CD4-positive, alpha-beta T cell (primary cell): Measurements from ENCODE around the gene CLSTN1. TPM values are rescaled to one million over a fixed set of nuclear protein-coding genes. Genes with fewer than 3 reads are reported as not detected.

Source experiments
- ATAC-seq: fragments of 200-7000 bp; cut with Tn5 transposase; one replicate; pipeline ENCODE4 v1.10.0; 2022; ENCODE audit warnings: mild to moderate bottlenecking; ENCODE audit not compliant: poor library complexity
- CTCF ChIA-PET: fragments of 350-600 bp; sonication (Branson Sonifier 250); formaldehyde crosslinking; loops from one replicate; lab custom pipeline; 2021; ENCODE audit warnings: antibody characterized with exemption, inconsistent platforms; lab: Charles Lee
- POLR2A ChIA-PET: fragments of 350-600 bp; sonication (Branson Sonifier 250); formaldehyde crosslinking; loops from one replicate; lab custom pipeline; 2021; ENCODE audit warnings: antibody characterized with exemption, inconsistent platforms; lab: Charles Lee
- DNase-seq, 14 experiments: peaks; one replicate each; pipeline ENCODE4 v3.0.0-alpha.2; 2013 to 2020; ENCODE audit warnings: mixed read lengths in 2 of 14
- H3K27ac ChIP-seq, 2 donors: one replicate each; pipeline versions ENCODE4 v1.5.1 to v1.7.0; 2013; ENCODE audit warnings: low read length in 2 of 2, low read depth in 1 of 2, mild to moderate bottlenecking in 1 of 2
- H3K27me3 ChIP-seq, 2 experiments: 1 replicate in 1 of 2; 2 replicates in 1 of 2; pipeline versions ENCODE4 v1.6.1 to v1.7.0; 2013; ENCODE audit warnings: low read length in 2 of 2, control low read depth in 1 of 2, mild to moderate bottlenecking in 1 of 2, moderate library complexity in 1 of 2; ENCODE audit not compliant: insufficient read depth in 2 of 2, control insufficient read depth in 1 of 2
- H3K36me3 ChIP-seq: one replicate; pipeline ENCODE4 v1.6.1; 2013; ENCODE audit warnings: low read length, control low read depth; ENCODE audit not compliant: insufficient read depth
- H3K4me1 ChIP-seq: one replicate; pipeline ENCODE4 v1.6.1; 2013; ENCODE audit warnings: low read length, control low read depth; ENCODE audit not compliant: insufficient read depth
- H3K4me3 ChIP-seq: one replicate; pipeline ENCODE4 v1.5.1; 2013; ENCODE audit warnings: mild to moderate bottlenecking, low read length, moderate library complexity
- H3K9me3 ChIP-seq, 2 experiments: 1 replicate in 1 of 2; 2 replicates in 1 of 2; pipeline versions ENCODE4 v1.6.1 to v1.7.0; 2013; ENCODE audit warnings: low read length in 2 of 2, mild to moderate bottlenecking in 2 of 2, control low read depth in 1 of 2, moderate library complexity in 1 of 2; ENCODE audit not compliant: control insufficient read depth in 1 of 2, insufficient read depth in 1 of 2
- H3K27ac Mint-ChIP-seq: one replicate; pipeline ENCODE4 v1.8.0; 2020; ENCODE audit warnings: mixed read lengths
- H3K27me3 Mint-ChIP-seq: one replicate; pipeline ENCODE4 v1.8.0; 2021; ENCODE audit warnings: mixed read lengths
- H3K36me3 Mint-ChIP-seq: one replicate; pipeline ENCODE4 v1.8.0; 2021; ENCODE audit warnings: low read depth, mixed read lengths
- H3K4me1 Mint-ChIP-seq: one replicate; pipeline ENCODE4 v1.8.0; 2021; ENCODE audit warnings: low read depth, mixed read lengths
- H3K4me3 Mint-ChIP-seq: one replicate; pipeline ENCODE4 v1.8.0; 2020; ENCODE audit warnings: mild to moderate bottlenecking, mixed read lengths
- H3K9me3 Mint-ChIP-seq: one replicate; pipeline ENCODE4 v1.8.0; 2020; ENCODE audit warnings: mixed read lengths
- intact Hi-C, 2 experiments: fragments of 100-400 bp; cut with DNase I in 1 of 2; cut with micrococcal nuclease in 1 of 2; formaldehyde crosslinking; loops; one replicate each; pipeline versions ENCODE4 v1.15.1 to v1.9.0; 2023 to 2025; cut with DNase I, micrococcal nuclease
- total RNA-seq, 174 experiments: library from RNA in 2 of 174; stranded (reverse) in 2 of 174; gene quantifications; one replicate each; pipeline ENCODE4 v1.2.3 and lab custom pipeline; 2021 to 2026
- TF ChIP-seq, protein P1 (sequence below): fragments of 200-600 bp; IDR thresholded peaks from one replicate; pipeline ENCODE4 v1.8.0; 2022; ENCODE audit warnings: antibody characterized with exemption, mild to moderate bottlenecking

CLSTN1 gene
- total RNA-seq, 2 experiments from 2014 or later = 66.8 to 68.1 TPM

DNA sequence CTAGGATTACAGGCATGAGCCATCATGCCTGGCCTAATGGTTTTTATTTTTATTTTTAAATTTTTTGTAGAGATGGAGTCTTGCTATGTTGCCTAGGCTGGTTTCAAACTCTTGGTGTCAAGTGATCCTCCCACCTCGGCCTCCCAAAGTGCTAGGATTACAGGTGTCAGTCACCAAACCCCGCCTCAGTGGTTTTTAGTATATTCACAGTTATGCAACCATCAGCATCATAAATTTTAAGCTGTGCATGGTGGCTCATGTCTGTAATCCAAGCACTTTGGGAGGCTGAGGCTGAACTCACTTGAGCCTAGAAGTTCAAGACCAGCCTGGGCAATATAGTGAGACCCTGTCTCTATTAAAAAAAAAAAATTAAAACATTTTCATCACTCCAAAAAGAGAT lies 143.7 kb downstream of the CLSTN1 start:
- ChIA-PET CTCF (interaction anchor here (0.6 kb wide), 1 partner anchor 24 kb away, joined by 4 read pairs; no protein-coding TSS in a partner anchor), POLR2A (interaction anchor here (0.9 to 3.1 kb wide), 3 partner anchors 20 to 52 kb away, joined by 3 to 23 read pairs (median 4); partner anchors contain the start of gene PIK3CD)
- ATAC-seq = no peak
- no peak overlapping the region for H3K4me3 Mint-ChIP-seq
- no peaks in the 10 kb centered on the region for H3K9me3 Mint-ChIP-seq
- Histone ChIP-seq H3K36me3 (peaks cover 41% of the 10 kb centered on the region), H3K27me3 (no peaks in the 10 kb centered on the region), H3K9me3 (no peaks in the 10 kb centered on the region), H3K4me1 (peaks cover 85% of the 10 kb centered on the region), H3K4me3 (no peak overlapping the region), H3K27ac (no peak overlapping the region)
- TF ChIP-seq, protein P1, sequence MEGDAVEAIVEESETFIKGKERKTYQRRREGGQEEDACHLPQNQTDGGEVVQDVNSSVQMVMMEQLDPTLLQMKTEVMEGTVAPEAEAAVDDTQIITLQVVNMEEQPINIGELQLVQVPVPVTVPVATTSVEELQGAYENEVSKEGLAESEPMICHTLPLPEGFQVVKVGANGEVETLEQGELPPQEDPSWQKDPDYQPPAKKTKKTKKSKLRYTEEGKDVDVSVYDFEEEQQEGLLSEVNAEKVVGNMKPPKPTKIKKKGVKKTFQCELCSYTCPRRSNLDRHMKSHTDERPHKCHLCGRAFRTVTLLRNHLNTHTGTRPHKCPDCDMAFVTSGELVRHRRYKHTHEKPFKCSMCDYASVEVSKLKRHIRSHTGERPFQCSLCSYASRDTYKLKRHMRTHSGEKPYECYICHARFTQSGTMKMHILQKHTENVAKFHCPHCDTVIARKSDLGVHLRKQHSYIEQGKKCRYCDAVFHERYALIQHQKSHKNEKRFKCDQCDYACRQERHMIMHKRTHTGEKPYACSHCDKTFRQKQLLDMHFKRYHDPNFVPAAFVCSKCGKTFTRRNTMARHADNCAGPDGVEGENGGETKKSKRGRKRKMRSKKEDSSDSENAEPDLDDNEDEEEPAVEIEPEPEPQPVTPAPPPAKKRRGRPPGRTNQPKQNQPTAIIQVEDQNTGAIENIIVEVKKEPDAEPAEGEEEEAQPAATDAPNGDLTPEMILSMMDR = no peak
- intact Hi-C loops = no loop called here
- H3K36me3 Mint-ChIP-seq = peaks cover 62% of the 10 kb centered on the region
- H3K27ac Mint-ChIP-seq = peak overlapping the region; percentile 83
- peaks cover 64% of the 10 kb centered on the region for H3K4me1 Mint-ChIP-seq
- DNase-seq = no peak
- H3K27me3 Mint-ChIP-seq = no peaks in the 10 kb centered on the region

Other genes starting within 250 kb of the CLSTN1 start
- gene TMEM201, start 235.1 kb downstream of the CLSTN1 start, total RNA-seq = 1 to 10 TPM; 9.1 to 9.2 TPM
- 100 to 1,000 TPM; 202 to 213 TPM for gene PIK3CD, start 172.2 kb downstream of the CLSTN1 start, total RNA-seq
- 1 to 10 TPM; 6.6 to 6.8 TPM for gene CTNNBIP1, start 86.3 kb upstream of the CLSTN1 start, total RNA-seq
- gene LZIC, start 119.4 kb upstream of the CLSTN1 start, total RNA-seq = 10 to 100 TPM; 16.0 to 18.1 TPM
- 1 to 10 TPM in 1 of 2 experiments, under 1 TPM in 1; 0.66 to 1.0 TPM for gene NMNAT1, start 119.5 kb upstream of the CLSTN1 start, total RNA-seq
- gene RBP7, start 173.3 kb upstream of the CLSTN1 start, total RNA-seq = under 1 TPM in 1 of 2 experiments, not detected in 1; 0.70 TPM
- 10 to 100 TPM; 27.9 to 28.7 TPM for gene UBE4B, start 209.0 kb upstream of the CLSTN1 start, total RNA-seq